Caki2 (cell line): ENCODE measurements around the gene AP2B1. TPM values are rescaled to one million over a fixed set of nuclear protein-coding genes. Genes with fewer than 3 reads are reported as not detected.
"Not testable (repeated sequence)": the region's sequence is repeated elsewhere in the genome, so short reads cannot be mapped to it uniquely, and the experiment has no call there.

Experiments used
- DNase-seq: peaks from one replicate; pipeline ENCODE4 v3.0.0-alpha.2; 2015; ENCODE audit warnings: low read depth
- in situ Hi-C: cut with HindIII; loops from 2 replicates; pipeline ENCODE4 v1.10.0; 2016; ENCODE audit warnings: low sequenced_read_pairs, low pct_unique_long_range_greater_than_20kb, mixed read lengths
- total RNA-seq: library from RNA; depleted of rRNA; stranded (reverse); fragments of >200 nt; shearing (Covaris generic); gene quantifications from 2 replicates; pipeline ENCODE4 v1.2.3, GENCODE V29; 2014; ENCODE audit warnings: low replicate concordance

AP2B1 gene
- total RNA-seq, 1 experiment from 2014 or later: 135 TPM

DNA sequence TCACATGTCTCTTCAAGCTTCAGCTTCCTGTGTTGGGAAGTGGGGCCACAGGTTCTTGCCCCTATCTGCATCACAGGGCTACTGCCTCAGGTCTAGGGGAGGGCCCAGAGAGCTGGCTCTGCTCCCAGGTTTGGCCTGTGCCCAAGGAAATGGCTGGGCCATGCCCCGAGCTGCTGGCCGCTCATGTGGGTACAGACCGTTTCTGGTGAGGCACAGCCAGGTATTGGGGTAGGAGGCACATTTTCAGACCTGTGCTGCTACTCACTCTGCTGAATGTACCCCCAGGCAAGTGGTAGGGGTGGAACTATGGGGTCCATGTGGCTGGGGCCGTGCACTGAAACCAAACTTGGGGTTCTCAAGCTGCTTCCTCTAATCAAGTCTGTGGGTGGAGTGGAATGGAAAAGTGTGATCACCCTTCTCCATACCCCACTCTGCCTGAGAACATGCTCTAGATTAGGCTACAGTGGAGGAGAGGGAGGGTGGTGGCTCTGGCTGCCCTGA lies 161.3 kb downstream of the AP2B1 start:
- in situ Hi-C loops: no loop called here

DNA sequence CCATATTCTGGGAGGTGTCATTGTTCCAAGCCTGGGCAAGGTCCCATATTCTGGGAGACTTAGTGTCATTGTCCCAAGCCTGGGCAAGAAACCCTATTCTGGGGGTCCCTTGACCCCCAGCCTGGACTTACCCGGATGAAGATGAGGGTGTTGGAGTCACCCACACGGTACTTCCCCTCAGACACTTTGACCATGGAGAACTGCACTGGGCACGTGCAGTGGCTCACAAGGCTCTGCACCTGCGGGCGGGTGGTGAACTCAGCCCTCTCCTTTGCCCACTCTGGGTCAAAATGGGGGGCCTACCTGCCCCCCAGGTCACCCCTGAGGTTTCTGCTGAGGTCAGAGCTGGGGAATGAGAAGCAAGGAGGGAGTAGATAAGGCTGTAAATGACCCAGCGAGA lies 161.9 kb downstream of the AP2B1 start:
- in situ Hi-C loops: no loop called here
- DNase-seq: no peak

More for the DNA sequence above, 161.3 kb downstream of the AP2B1 start:
- no peak for DNase-seq

DNA sequence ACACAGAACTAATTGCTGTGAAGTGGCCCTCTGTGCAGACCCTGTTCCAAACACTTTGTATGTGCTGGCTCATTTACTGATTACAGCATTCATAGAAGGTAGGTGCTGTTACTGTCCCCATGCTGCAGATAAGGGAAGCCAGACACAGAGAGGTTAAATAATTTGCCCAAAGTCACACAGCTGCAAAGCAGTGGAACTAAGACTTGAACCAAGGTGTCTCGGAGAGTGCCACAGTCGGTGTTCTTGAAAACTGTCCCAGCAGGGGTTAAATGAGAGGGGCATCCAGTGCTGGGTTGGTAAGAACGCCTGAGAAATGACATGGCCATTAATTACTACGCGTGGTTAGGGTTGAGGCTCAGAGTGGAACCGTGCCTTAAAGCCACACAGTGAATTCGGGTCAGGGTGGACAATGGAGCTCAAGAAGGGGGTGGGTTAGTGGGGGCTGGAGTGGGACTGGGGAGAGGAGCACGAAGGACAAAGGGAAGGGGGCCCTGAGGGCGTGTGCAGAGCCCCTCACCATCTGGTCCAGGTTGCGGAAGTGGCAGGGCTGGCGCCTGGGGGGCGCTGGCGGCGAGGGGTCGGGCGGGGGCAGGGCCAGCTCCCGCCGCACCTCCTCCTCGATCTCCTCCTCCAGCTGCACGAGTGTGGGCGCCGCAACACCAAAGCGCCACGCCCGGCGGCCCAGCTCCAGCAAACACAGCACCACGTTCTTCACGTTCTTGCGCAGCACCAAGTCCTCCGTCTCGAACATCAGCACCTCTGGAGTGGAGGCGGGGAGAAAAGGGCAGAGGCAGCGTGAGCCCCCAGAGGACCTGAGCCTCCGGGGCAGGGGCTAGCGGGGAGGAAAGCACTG lies 162.7 kb downstream of the AP2B1 start:
- DNase-seq: no peak

DNA sequence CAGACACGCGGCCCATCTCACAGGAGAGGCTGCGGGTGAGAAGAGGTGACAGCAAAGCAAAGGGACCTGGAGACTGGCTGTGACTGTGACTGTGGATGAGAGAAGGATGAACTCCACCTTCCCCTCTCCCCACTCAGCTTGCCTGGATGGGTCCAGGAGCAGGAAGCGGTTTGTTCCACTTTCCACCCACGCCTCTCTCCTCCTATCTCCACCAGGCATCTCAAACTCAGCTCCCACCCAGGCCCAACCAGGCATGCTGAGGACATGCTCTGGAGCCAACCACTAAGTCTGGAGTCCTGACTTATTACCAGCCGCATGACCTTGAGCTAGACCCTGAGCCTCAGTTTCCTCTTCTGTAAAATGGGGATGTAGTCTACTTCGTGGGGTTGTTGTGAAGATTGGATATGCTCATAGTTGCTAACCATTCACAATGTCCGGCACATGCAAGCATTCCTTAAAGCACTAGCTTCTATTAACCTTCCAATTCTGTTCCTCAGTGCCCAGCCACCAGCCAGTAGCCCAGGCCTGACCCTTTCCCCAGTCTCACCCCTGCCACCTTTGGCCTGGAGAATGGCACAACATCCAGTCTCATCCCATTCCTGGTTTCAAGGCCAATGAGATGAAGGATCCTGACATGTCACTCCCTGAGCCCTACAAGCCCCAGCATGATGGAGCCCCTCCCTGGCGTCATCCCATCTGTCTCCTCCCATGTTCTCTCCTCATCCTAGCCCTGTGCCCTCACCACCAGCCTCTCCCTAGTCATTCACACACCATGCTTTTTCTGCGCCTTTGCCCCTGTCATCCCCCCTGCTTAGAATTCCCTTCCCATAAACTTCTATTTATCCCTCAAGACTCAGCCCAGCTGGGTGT lies 163.6 kb downstream of the AP2B1 start:
- in situ Hi-C loops: no loop called here
- no peak for DNase-seq

More for the DNA sequence above, 162.7 kb downstream of the AP2B1 start:
- in situ Hi-C loops: no loop called here

DNA sequence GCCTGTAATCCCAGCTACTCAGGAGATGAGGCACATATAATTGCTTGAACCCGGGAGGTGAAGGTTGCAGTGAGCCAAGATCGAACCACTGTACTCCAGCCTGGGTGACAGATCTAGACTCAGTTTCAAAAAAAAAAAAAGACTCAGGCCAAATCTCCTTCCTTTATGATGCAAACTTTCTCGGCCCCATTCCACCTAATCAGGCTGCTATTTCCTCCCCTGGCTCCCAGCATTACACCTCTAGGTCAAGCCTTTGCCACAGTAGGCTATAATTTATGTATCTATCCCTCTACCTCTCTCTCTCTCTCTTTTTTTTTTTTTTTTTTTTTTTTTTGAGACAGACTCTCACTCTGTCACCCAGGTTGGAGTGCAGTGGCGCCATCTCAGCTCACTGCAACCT lies 164.4 kb downstream of the AP2B1 start:
- in situ Hi-C loops: not testable (repeated sequence)

DNA sequence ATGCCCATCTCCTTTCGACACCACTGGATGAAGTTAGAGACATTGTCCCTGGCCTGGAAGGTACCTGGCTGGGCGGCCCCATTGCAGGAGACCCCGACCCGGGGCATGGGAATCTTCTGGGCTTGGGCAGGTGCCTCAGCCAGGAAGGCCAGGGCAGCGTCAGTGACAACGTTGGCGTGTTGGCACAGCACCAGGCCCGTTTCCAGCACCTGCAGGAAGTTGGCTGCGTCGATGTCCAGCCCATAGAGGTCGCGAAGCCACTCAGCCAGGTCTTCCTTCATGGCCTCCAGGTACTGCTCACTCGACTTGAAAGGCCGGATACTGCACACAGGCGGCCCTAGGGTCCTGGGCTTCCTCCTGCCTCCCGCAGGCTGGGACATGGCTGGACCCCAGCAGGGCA lies 165.3 kb downstream of the AP2B1 start:
- DNase-seq: no peak
- in situ Hi-C loops: no loop called here

More for the DNA sequence above, 164.4 kb downstream of the AP2B1 start:
- not testable (repeated sequence) for DNase-seq

DNA sequence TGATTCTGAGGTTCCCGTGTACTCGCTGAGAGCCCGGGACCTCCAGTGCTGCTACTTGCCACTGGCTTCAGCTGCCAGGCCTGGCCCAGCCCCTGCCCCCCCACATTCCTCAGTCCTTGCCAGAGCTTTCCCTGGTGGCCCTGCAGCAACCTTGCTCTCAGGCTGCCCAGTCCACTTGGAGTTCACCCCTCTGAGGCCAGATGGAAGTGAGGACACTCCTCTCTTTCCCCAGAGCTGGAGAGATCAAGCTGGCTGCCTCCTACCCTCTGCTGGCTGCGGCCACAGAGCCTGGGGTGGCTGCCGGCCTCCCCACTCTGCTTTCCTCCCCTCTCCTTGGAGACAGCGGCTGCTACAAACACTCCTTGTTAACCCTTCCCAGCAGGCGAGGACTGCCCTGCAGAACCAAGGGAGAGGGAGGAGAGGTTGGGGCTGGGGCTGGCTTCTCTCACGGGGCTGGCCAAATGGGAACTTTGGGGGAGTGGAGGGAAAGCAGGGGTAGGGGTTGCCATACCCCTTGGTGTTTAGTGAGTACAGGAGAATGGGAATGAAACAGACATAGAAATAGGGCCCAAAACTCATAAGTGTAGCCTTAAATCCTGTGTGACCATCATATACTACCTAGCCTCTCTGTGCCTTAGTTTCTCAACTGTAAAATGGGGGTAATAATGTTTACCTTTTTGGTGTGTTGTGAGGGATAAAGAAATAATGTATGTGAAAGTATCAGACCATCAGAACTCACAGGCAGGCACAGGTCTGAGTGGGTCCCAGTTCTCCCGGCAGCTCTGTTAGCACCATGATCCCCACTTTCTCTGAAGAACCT lies 166.0 kb downstream of the AP2B1 start, which contains the start of gene GAS2L2:
GAS2L2 (minus strand) TSS at position 295 of the 820 bp plus-strand sequence. CDS start 389 bp downstream, outside the sequence.
- in situ Hi-C loops: no loop called here
- DNase-seq: no peak

DNA sequence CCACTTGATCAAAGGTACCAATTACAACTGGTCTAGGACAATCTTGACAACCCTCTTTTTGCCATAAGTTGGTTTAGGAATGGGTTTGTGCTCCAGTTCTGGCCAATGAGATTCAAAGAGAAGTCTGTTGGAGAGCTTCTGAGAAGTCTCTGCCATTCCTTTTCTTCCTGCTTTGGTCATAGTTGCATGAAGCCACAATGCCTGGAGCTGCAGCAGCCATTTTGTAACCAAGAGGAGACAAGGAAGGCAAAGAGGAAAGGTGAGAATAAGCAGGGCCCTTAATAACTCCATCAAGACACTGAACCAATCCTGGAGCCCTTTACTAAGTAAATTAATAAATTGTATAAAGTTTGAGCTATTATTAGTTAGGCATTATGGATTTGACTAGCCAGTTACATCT lies 170.1 kb downstream of the AP2B1 start:
- in situ Hi-C loops: no loop called here
- DNase-seq: no peak

DNA sequence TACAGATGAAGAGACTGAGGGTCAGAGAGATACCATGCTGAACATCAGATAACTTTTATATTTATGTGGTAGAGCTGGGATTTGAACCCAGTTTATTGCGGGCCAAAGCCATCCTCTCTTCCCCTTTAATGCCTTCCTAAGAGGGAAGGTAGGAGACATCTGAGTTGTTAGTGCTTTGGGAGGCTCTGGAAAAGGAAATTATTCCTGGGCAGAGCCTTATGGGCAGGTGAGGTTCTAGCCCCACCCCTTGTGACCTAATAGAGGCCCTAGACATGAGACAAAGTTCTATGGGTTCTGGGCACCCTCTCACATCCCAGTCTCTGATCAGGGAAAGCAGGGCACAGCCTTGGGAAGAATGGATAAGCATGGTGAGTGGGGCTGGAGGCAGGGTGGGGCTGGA lies 173.5 kb downstream of the AP2B1 start, which contains the start of gene C17orf50:
C17orf50 (plus strand) TSS at position 301 of the 400 bp plus-strand sequence; CDS start at position 356, 55 bp downstream.
- DNase-seq: no peak
- in situ Hi-C loops: no loop called here

DNA sequence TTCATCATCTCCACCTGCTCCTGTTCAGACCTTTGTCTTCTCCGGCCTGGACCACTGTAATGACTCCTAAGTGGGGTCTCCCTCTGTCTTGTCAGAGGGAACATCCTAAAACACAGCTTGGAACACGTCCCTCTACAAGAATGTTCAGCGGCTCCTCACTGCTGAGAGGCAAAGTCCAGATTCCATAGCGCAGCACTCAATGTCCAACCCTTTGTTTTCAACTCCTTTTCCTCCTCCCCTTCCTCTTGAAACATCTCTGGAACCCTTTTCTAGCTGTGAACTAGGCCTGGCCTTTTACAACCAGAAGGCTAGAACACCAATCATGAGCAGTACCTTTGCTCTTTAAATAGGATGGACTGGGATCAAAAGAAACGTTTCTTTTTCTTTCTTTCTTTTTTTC lies 174.5 kb downstream of the AP2B1 start:
- DNase-seq: no peak
- in situ Hi-C loops: no loop called here

DNA sequence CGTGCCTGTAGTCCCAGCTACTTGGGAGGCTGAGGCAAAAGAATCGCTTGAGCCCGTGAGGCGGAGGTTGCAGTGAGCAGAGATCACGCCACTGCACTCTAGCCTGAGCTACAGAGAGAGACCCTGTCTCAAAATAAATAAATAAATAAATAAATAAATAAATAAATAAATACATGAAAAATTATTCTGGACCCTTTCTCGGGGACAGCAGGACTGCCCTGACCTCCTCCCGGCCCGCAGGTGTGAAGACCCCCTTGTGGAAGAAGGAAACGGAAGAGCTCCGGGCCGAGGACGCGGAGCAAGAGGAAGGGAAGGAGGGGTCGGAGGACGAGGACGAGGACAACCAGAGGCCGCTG lies 176.6 kb downstream of the AP2B1 start:
- DNase-seq: no peak
- in situ Hi-C loops: no loop called here

DNA sequence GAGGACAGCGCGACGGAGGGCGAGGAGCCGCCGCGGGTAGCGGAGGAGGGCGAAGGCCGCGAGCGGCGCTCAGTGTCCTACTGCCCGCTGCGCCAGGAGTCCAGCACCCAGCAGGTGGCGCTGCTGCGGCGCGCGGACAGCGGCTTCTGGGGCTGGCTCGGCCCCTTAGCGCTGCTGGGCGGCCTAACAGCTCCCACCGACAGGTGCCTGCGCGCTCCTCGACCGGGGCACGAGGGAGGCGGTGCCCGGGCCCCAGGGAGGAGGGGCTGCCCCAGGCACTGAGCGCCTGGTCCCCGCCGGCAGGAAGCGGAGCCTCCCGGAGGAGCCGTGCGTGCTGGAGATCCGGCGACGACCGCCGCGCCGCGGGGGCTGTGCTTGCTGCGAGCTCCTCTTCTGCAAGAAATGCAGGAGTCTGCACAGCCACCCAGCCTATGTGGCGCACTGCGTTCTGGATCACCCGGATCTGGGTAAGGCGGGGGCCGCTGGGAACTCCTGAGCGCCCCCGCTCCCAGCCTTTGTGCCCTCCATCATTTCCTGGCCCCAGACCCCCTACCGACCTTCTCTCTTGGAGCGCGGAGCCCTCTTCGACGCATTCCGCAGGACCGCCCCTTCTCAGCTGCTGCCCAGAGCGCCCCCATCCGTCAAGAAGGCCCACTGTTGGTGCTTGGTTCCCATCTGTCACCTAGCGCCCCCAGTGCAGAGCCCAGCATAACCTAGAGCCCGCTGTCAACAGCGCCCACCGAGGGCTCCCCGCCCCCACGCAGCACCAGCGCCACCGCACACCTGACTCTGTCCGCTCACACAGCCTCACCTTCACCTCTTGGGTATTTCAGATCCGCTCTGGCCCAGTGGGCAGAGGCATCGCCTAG lies 177.2 kb downstream of the AP2B1 start:
- DNase-seq: peak; percentile 96

DNA sequence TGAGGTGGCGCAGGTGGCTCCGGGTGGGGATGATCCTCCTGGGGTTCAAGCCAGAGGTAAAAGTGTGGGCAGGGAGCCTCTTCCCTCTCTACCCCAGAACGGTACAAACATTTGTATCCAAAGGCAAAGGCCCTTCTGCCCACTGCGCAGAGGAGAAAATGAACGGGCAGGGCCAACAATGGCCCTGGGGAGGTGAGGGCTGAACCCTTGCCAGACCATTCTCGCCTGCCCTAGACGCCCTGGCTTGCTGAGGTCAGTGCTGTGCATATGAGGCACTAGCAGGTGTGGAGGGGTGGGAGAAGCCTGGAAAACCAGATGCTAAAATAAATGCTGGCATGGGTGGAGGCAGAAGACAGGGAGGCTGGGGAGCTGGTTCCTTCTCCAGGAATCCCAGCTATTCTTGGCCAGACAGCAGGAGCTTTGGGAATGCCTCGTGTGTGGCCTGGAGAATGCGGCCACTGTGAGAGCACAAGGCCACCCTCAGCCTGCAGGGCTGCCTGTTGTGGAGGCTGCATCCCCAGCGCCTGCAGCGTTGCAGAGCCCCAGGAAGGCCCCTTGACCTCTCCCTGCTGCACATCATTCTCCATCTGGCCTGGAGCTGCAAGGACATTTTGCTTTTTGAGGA lies 178.1 kb downstream of the AP2B1 start:
- DNase-seq: no peak
- in situ Hi-C loops: no loop called here

More for the DNA sequence above, 177.2 kb downstream of the AP2B1 start:
- in situ Hi-C loops: no loop called here

DNA sequence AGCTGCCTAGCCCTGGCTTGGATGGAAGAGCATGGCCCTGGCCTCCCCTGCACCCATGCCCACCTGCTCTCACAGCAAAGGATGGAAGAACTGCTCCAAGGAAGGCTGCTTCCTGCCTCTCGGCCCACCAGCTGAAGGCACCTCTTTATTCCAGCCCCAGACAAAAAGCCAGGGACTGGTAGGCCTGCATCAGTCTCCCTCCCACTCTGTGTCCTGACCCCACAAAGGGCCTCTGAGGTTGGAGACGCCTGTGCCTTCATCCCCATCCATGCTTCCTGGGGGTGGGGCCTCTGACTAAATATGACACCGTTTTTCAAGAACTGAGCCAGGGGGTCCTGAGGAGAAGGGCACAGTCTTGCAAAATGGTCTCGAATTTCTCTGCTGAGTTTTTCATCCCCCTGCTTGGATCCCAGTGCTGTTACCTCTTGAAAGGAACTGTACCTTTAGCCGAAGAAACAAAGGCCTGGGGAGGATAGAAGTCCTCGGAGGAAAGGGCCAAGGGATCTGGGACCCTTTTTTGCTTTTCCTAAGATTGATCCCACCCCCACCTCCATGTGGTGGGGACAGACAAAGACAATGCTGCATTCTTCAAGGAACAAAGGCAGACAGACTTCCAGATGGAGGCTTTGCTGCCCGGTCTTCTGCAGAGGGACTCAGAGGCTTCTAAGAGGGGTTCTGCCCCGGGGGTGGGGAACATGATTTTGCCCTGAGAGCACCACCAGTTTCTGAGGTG lies 178.8 kb downstream of the AP2B1 start:
- in situ Hi-C loops: no loop called here

DNA sequence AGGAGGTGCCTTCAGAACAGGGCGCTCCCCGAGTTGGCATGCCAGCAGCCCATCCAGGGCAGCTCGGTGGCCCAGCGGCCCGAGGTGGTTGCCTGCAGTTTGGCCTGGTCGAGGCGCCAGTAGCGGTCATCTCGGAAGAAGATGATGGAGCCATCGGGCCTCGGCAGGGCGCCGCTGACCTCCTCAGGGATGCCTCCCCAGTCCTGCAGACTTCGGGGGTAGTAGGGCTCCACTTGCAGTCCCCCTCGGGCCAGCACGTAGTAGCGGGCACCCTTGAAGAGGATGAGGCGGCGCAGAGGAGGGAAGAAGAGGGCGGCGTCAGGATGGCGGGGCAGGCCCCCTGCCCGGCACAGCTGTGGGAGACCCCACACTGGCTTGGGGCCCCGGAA lies 179.4 kb downstream of the AP2B1 start:
- no peak for DNase-seq
- in situ Hi-C loops: no loop called here

More for the DNA sequence above, 178.8 kb downstream of the AP2B1 start:
- DNase-seq: no peak

DNA sequence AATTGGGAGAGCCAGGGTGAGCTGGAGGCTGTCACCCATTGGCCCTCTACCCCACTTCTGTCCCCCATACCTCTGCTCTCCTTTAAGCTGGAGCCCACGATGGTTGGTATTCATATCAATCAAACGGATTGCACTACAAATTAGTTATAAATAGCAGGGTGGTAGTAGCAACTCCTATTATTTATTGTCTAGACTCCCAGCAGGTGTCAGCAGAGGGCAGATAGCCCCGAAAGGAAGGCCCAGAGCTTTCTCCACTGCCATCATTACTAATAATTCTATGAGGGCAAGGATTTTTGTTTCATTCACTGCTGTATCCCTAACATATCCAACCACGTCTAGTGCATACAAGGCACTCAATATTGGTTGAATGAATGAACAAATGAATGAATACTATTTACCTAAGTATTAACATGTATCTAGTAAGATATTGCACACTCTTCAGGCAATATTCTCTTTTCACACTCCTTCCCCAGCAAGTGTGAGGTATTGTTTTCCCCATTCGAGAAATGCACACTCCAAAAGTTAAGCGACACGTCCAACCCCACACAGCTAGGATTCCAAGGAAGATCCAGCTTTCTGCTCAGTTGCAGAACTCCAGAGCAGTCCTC lies 179.9 kb downstream of the AP2B1 start:
- in situ Hi-C loops: no loop called here
- peak; percentile 25 for DNase-seq
